IPS-11a (cell line): ENCODE results near the gene VAPA.
"Not testable (repeated sequence)": the region's sequence is repeated elsewhere in the genome, so short reads cannot be mapped to it uniquely, and the experiment has no call there.

Experiments
- H3K4me3 ChIP-seq: one replicate; pipeline ENCODE4 v1.5.1; 2013; ENCODE audit warnings: low read depth, low read length, control low read depth

VAPA gene

GRCh38 chr18:9885170-9886004, 28.4 kb upstream of the VAPA start, which contains the start of gene TXNDC2:
TXNDC2 (plus strand) TSS chr18:9885973; CDS start chr18:9886681, 708 bp downstream.
- no peak within 1 kb of the TSS for H3K4me3 ChIP-seq

- no peak overlapping the region for H3K4me3 ChIP-seq
Observed at GRCh38 chr18:9886005-9886348, 27.8 kb upstream of the VAPA start.

DNA sequence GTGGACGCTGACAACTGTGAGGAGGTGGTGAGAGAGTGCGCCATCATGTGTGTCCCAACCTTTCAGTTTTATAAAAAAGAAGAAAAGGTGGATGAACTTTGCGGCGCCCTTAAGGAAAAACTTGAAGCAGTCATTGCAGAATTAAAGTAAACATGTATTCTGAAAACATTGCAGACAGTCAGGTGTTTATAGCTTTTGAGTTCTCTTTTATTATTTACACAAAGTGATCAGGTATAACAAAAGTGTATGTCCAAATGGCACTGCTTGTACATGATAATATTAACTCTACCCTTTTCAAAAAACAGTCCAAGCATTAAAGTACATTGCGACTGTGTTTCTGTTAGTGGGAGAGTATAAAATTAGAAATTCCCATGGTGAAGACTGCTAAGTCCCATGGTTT, 25.8 kb upstream of the VAPA start:
- H3K4me3 ChIP-seq: no peak overlapping the region

DNA sequence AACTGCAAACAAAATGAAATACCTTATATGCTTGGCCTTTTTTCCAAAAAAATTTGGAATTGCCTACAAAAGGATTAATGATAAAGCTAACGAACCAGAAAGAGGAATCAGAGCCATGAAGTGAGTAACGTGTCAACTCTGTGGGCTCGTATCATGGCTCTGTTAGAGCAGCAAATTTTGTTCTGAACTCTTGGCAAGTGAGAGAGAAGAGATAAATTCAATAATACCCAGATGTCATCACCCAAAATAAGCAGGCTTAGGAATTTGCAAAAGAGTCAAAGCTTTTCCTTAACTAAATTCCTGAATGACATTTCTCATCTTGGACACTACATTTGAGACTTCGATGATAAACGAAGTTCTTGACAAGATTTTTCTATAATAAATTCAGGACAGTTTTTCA, 23.6 kb upstream of the VAPA start:
- no peak overlapping the region for H3K4me3 ChIP-seq

GRCh38 chr18:9890957-9891356, 22.9 kb upstream of the VAPA start:
- H3K4me3 ChIP-seq: no peak overlapping the region

- not testable (repeated sequence) for H3K4me3 ChIP-seq
Observed at GRCh38 chr18:9891515-9891914, 22.3 kb upstream of the VAPA start.

GRCh38 chr18:9894454-9895068, 19.3 kb upstream of the VAPA start:
- H3K4me3 ChIP-seq: no peak overlapping the region

- no peak overlapping the region for H3K4me3 ChIP-seq
Observed at GRCh38 chr18:9897129-9897528, 16.7 kb upstream of the VAPA start.

GRCh38 chr18:9897787-9898291, 16.0 kb upstream of the VAPA start:
- H3K4me3 ChIP-seq: not testable (repeated sequence)

- H3K4me3 ChIP-seq: no peak overlapping the region
Observed at GRCh38 chr18:9898792-9899549, 14.8 kb upstream of the VAPA start.

- H3K4me3 ChIP-seq: not testable (repeated sequence)
Observed at GRCh38 chr18:9899550-9899930, 14.3 kb upstream of the VAPA start.

DNA sequence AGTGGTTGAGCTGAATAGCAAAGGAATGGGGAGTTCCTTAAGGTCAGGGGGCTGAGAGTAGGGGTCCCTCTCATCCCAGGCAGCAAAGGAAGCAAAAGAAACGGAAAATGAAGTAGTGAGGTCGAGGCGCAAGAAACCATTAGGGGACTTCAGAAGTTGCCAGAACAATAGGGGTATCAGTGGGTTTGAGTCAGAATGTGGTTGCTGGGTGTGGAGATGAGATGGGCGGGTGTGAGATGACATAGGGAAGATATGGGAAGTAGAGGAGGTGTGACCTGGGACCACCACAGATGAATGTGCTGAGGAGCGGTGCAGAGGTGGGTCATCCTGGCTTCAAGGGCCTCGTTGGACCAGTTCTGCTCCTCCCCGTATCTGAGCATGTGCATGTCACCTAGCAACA, 13.1 kb upstream of the VAPA start:
- no peak overlapping the region for H3K4me3 ChIP-seq

DNA sequence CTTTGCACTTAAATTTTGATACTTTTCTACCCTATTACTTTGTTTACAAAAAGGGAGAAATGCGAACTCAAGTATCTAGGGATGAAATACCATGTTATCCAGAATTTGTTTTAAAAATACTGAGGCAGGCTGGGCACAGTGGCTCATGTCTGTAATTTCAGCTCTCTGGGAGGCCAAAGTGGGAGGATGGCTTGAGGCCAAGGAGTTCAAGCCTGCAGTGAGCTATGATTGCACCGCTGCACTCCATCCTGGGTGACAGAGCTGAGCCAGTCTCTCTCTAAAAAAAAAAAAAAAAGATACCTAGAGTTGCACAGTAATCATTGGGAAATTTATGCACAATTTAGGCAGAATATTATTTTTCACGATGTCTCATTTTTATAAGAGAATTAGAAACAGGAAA, 12.4 kb upstream of the VAPA start:
- no peak overlapping the region for H3K4me3 ChIP-seq

- not testable (repeated sequence) for H3K4me3 ChIP-seq
Observed at GRCh38 chr18:9902264-9902663, 11.6 kb upstream of the VAPA start.

DNA sequence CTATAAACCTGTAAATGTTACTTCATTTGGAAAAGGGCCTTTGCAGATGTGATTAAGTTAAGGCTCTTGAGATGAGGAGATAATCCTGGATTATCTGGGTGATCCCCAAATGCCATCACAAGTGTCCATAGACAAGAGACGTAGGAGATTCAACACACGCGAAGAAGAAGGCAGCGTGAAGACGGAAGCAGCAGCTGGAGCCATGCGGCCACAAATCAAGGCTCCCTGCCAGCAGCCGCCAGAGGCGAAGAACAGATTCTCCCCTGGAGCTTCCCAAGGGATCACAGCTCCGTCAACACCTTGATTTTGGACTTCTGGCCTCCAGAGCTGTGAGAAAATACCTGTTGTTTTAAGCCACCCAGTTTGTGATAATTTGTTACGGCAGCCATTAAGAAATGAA, 11.0 kb upstream of the VAPA start:
- H3K4me3 ChIP-seq: no peak overlapping the region

- no peak overlapping the region for H3K4me3 ChIP-seq
Observed at GRCh38 chr18:9905401-9905922, 8.4 kb upstream of the VAPA start.

- H3K4me3 ChIP-seq: no peak overlapping the region
Observed at GRCh38 chr18:9906481-9906880, 7.3 kb upstream of the VAPA start.

GRCh38 chr18:9907867-9908266, 5.9 kb upstream of the VAPA start:
- H3K4me3 ChIP-seq: no peak overlapping the region

GRCh38 chr18:9910071-9910470, 3.7 kb upstream of the VAPA start:
- H3K4me3 ChIP-seq: no peak overlapping the region

DNA sequence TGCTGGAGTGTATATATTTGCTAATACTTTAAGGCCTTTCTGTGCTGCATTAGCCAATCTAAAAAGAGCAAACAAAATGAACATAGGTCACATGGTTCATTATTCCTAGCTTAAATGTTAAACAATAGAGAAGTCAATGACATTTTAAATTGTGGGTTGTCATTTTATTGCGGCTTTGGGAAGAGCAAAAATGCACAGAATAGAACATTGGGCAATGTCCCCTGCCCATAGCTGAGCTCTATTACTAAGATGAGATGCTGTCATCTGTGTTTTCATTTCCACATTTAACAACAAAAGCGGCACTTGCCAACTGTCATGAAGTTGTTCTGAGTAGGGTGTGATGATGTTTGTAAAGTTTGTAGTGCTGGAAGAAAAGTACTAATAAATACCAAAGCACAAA, 3.2 kb upstream of the VAPA start:
- no peak overlapping the region for H3K4me3 ChIP-seq

GRCh38 chr18:9911226-9911625, 2.6 kb upstream of the VAPA start:
- no peak overlapping the region for H3K4me3 ChIP-seq

- H3K4me3 ChIP-seq: not testable (repeated sequence)
Observed at GRCh38 chr18:9912285-9912684, 1.5 kb upstream of the VAPA start.
